Mesenchymal stem cell (in vitro differentiated cells and primary cell): ENCODE results near the gene MX2.

Source experiments
- DNase-seq: peaks from one replicate; pipeline ENCODE4 v3.0.0-alpha.2; 2013
- H2AFZ ChIP-seq: one replicate; pipeline ENCODE4 v1.6.1; 2013; ENCODE audit warnings: low read depth, mild to moderate bottlenecking, control low read depth, inconsistent platforms, low read length, moderate library complexity
- H2AK5ac ChIP-seq: 2 replicates; pipeline ENCODE4 v1.6.1; 2013; ENCODE audit warnings: low read length, moderate library complexity, mild to moderate bottlenecking, inconsistent platforms; ENCODE audit not compliant: severe bottlenecking
- H2BK120ac ChIP-seq: one replicate; pipeline ENCODE4 v1.6.1; 2013; ENCODE audit warnings: low read depth, mild to moderate bottlenecking, inconsistent platforms, low read length, moderate library complexity
- H2BK12ac ChIP-seq, 2 experiments: one replicate each; pipeline ENCODE4 v1.6.1; 2013; ENCODE audit warnings: inconsistent platforms in 2 of 2, low read length in 2 of 2, mild to moderate bottlenecking in 2 of 2, moderate library complexity in 2 of 2, control low read depth in 1 of 2
- H2BK15ac ChIP-seq: one replicate; pipeline ENCODE4 v1.6.1; 2013; ENCODE audit warnings: mild to moderate bottlenecking, low read depth, inconsistent platforms; ENCODE audit not compliant: poor library complexity, severe bottlenecking
- H2BK5ac ChIP-seq: 2 replicates; pipeline ENCODE4 v1.6.1; 2013; ENCODE audit warnings: low read depth, mild to moderate bottlenecking, low read length, control low read depth, inconsistent platforms; ENCODE audit not compliant: poor library complexity, severe bottlenecking
- H3K14ac ChIP-seq, 2 experiments: one replicate each; pipeline ENCODE4 v1.6.1; 2013; ENCODE audit warnings: inconsistent platforms in 2 of 2, low read length in 2 of 2, control low read depth in 1 of 2, mild to moderate bottlenecking in 1 of 2, moderate library complexity in 1 of 2
- H3K18ac ChIP-seq, 2 experiments: one replicate each; pipeline ENCODE4 v1.6.1; 2013; ENCODE audit warnings: inconsistent platforms in 2 of 2, low read length in 2 of 2, control low read depth in 1 of 2, low read depth in 1 of 2, mild to moderate bottlenecking in 1 of 2
- H3K23ac ChIP-seq, 2 experiments: one replicate each; pipeline ENCODE4 v1.6.1; 2013; ENCODE audit warnings: inconsistent platforms in 2 of 2, low read length in 2 of 2, mild to moderate bottlenecking in 2 of 2, moderate library complexity in 2 of 2, control low read depth in 1 of 2
- H3K27ac ChIP-seq: 2 replicates; pipeline ENCODE4 v1.5.1; 2013; ENCODE audit warnings: mild to moderate bottlenecking, moderate library complexity, low read length, control low read depth, inconsistent platforms; ENCODE audit not compliant: poor library complexity, severe bottlenecking
- H3K27me3 ChIP-seq, 2 experiments: 2 replicates each; pipeline versions ENCODE4 v1.6.1 to v1.7.0; 2013; ENCODE audit warnings: low read length in 2 of 2, mild to moderate bottlenecking in 2 of 2, moderate library complexity in 2 of 2, control low read depth in 1 of 2, inconsistent platforms in 1 of 2; ENCODE audit not compliant: control insufficient read depth in 1 of 2, insufficient read depth in 1 of 2
- H3K36me3 ChIP-seq, 2 experiments: 2 replicates each; pipeline versions ENCODE4 v1.6.1 to v1.7.0; 2013; ENCODE audit warnings: low read length in 2 of 2, control low read depth in 1 of 2, inconsistent platforms in 1 of 2, low read depth in 1 of 2, mild to moderate bottlenecking in 1 of 2; ENCODE audit not compliant: insufficient read depth in 2 of 2, control insufficient read depth in 1 of 2
- H3K4ac ChIP-seq, 2 experiments: one replicate each; pipeline ENCODE4 v1.6.1; 2013; ENCODE audit warnings: inconsistent platforms in 2 of 2, low read length in 2 of 2, mild to moderate bottlenecking in 2 of 2, moderate library complexity in 2 of 2, control low read depth in 1 of 2, low read depth in 1 of 2
- H3K4me1 ChIP-seq: 2 replicates; pipeline ENCODE4 v1.6.1; 2013; ENCODE audit warnings: low read depth, low read length, control low read depth; ENCODE audit not compliant: control insufficient read depth, insufficient read depth
- H3K4me2 ChIP-seq: 2 replicates; pipeline ENCODE4 v1.6.1; 2013; ENCODE audit warnings: low read length, mild to moderate bottlenecking, inconsistent platforms; ENCODE audit not compliant: poor library complexity, severe bottlenecking
- H3K4me3 ChIP-seq, 2 experiments: 2 replicates each; pipeline versions ENCODE4 v1.5.1 to v1.7.0; 2013; ENCODE audit warnings: low read length in 2 of 2, mild to moderate bottlenecking in 2 of 2, control low read depth in 1 of 2, low read depth in 1 of 2; ENCODE audit not compliant: insufficient read depth in 1 of 2
- H3K79me1 ChIP-seq: replicated peaks from 2 replicates; pipeline ENCODE4 v1.6.1; 2013; ENCODE audit warnings: mild to moderate bottlenecking, control low read depth, low read length, inconsistent platforms; ENCODE audit not compliant: poor library complexity, severe bottlenecking
- H3K9ac ChIP-seq: 2 replicates; pipeline ENCODE4 v1.7.0; 2013; ENCODE audit warnings: mild to moderate bottlenecking, low read length, moderate library complexity
- H3K9me3 ChIP-seq: 2 replicates; pipeline ENCODE4 v1.7.0; 2013; ENCODE audit warnings: mild to moderate bottlenecking, low read length; ENCODE audit not compliant: control insufficient read depth
- H4K8ac ChIP-seq: one replicate; pipeline ENCODE4 v1.6.1; 2013; ENCODE audit warnings: inconsistent platforms, mild to moderate bottlenecking, low read length, moderate library complexity
- H4K91ac ChIP-seq: one replicate; pipeline ENCODE4 v1.6.1; 2013; ENCODE audit warnings: mild to moderate bottlenecking, low read length, inconsistent platforms
- WGBS: methylation state at CpG from one replicate; pipeline ENCODE4 v1.1.7; 2013; ENCODE audit warnings: mixed read lengths; 5-methylcytosine and 5-hydroxymethylcytosine counted together

The MX2 gene

DNA sequence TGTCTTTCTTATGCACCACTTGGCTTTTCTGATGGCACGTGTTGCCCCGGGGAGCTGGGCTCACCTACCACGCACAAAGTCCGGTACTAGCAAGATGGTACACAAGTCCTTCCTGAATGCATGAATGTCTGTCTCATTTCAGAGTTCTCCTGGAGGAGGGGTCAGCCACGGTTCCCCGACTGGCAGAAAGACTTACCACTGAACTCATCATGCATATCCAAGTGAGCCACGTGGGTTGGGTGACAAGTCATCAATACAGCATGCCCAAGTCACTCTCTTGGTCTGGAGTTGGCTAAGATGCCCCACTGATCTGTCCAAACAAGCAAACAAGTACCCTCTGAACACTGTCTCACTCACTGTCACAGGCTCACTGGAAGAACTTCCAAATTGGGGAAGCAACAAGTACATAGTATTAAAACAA, 35.7 kb downstream of the MX2 start:
- no peak overlapping the region for H3K18ac ChIP-seq
- H2BK12ac ChIP-seq: no peak overlapping the region
- DNase-seq: no peak
- no peaks in the 10 kb centered on the region for H3K4me1 ChIP-seq
- H3K4me3 ChIP-seq: no peak overlapping the region
- WGBS: 83% methylated on average over 7 of the region's 7 CpGs
- peaks cover 0 to 4% of the 10 kb centered on the region in 2 experiments for H3K27me3 ChIP-seq
- no peaks in the 10 kb centered on the region for H3K9me3 ChIP-seq
- peaks cover 0 to 66% of the 10 kb centered on the region in 2 experiments for H3K36me3 ChIP-seq
- peak overlapping the region in 1 of 2 experiments; percentile 1 for H3K14ac ChIP-seq
- no peaks in the 10 kb centered on the region for H3K79me1 ChIP-seq
- no peak overlapping the region for H2AFZ ChIP-seq
- no peak overlapping the region for H2BK15ac ChIP-seq
- H3K9ac ChIP-seq: no peak overlapping the region
- H2BK120ac ChIP-seq: no peak overlapping the region
- H3K4ac ChIP-seq: no peak overlapping the region
- H3K23ac ChIP-seq: no peak overlapping the region
- H2BK5ac ChIP-seq: no peak overlapping the region
- no peak overlapping the region for H3K4me2 ChIP-seq
- no peak overlapping the region for H3K27ac ChIP-seq
- H2AK5ac ChIP-seq: no peak overlapping the region
- no peak overlapping the region for H4K8ac ChIP-seq
- no peak overlapping the region for H4K91ac ChIP-seq

DNA sequence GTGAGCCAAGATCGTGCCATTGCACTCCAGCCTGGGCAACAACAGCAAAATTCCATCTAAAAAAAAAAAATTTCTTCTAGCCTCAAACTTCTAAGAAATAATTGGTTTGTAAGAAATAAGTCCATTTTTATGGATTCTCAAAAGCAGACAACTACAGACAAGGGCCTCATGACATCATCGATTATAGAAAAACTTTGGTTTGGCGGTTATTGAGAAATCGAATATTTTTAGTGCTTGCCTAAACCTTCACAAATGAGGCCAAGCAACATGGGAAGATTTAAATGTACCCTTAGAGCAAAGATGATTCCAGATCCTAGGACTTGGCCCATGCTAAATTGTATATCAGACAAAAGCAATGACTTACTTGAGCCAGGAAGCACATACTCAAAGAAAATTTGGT, 36.4 kb downstream of the MX2 start:
- Histone ChIP-seq H3K18ac (no peak overlapping the region), H2BK5ac (no peak overlapping the region), H4K91ac (no peak overlapping the region), H2AK5ac (no peak overlapping the region), H3K4ac (no peak overlapping the region), H3K27ac (no peak overlapping the region), H3K79me1 (no peaks in the 10 kb centered on the region), H2BK120ac (no peak overlapping the region), H2BK15ac (no peak overlapping the region), H4K8ac (no peak overlapping the region), H3K27me3 (peaks cover 0 to 4% of the 10 kb centered on the region in 2 experiments), H3K4me2 (no peak overlapping the region), H3K4me3 (no peak overlapping the region), H2AFZ (no peak overlapping the region), H3K9ac (no peak overlapping the region), H2BK12ac (no peak overlapping the region), H3K23ac (no peak overlapping the region), H3K4me1 (no peaks in the 10 kb centered on the region), H3K36me3 (peaks cover 0 to 73% of the 10 kb centered on the region in 2 experiments), H3K9me3 (no peaks in the 10 kb centered on the region), H3K14ac (no peak overlapping the region)
- DNase-seq: no peak
- whole genome bisulfite sequencing: 89% methylated on average over 3 of the region's 4 CpGs

DNA sequence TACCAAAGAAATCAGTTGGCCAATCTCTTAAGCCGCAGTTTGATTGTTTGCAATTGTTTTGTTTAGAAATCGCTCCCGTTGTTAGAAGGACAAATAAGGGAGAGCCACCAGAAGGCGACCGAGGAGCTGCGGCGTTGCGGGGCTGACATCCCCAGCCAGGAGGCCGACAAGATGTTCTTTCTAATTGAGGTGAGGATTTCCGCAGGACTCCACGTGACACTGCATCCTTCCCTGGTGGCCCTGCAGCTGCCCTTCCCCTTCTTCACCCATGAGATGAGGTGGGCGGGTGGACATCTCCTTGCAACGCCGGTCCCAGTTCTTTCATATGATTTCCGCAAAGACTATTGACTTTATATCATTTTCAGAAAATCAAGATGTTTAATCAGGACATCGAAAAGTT, 37.0 kb downstream of the MX2 start:
- Histone ChIP-seq H3K23ac (no peak overlapping the region), H4K91ac (no peak overlapping the region), H3K14ac (no peak overlapping the region), H3K36me3 (peaks cover 0 to 79% of the 10 kb centered on the region in 2 experiments), H3K4me3 (no peak overlapping the region), H3K4me1 (no peaks in the 10 kb centered on the region), H3K27me3 (peaks cover 0 to 4% of the 10 kb centered on the region in 2 experiments), H3K79me1 (no peaks in the 10 kb centered on the region), H2BK12ac (no peak overlapping the region), H3K4ac (no peak overlapping the region), H3K27ac (no peak overlapping the region), H2BK5ac (no peak overlapping the region), H2AK5ac (no peak overlapping the region), H2AFZ (no peak overlapping the region), H3K9ac (no peak overlapping the region), H3K9me3 (no peaks in the 10 kb centered on the region), H3K4me2 (no peak overlapping the region), H2BK120ac (no peak overlapping the region), H4K8ac (no peak overlapping the region), H3K18ac (no peak overlapping the region), H2BK15ac (no peak overlapping the region)
- DNase-seq: no peak
- WGBS: 88% methylated on average over 12 of the region's 16 CpGs

DNA sequence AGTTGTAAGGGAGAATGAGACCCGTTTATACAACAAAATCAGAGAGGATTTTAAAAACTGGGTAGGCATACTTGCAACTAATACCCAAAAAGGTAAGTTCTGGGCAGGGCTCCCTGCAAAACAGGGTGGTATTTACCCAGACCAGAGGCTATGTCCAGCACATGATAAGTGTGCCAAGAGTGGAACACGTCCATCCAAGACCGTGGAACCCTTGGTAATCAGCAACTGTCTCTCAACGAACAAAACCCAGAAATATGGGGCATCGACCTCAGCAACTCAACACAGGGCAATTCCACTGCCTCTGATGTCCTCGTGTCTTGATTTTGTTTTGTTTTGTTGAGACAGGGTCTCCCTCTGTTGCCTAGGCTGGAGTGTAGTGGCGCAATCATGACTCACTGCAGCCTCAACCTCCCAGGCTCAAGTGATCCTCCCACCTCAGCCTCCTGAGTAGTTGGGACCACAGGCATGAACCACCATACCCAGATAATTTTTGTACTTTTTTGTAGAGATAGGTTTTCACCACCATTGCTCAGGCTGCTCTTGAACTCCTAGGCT, 37.5 kb downstream of the MX2 start:
- Histone ChIP-seq H3K4ac (no peak overlapping the region), H2BK12ac (no peak overlapping the region), H3K18ac (no peak overlapping the region), H3K14ac (no peak overlapping the region), H3K27me3 (peaks cover 0 to 4% of the 10 kb centered on the region in 2 experiments), H3K4me1 (no peaks in the 10 kb centered on the region), H3K9me3 (no peaks in the 10 kb centered on the region), H3K4me3 (no peak overlapping the region), H2BK5ac (no peak overlapping the region), H4K91ac (no peak overlapping the region), H3K27ac (no peak overlapping the region), H3K79me1 (no peaks in the 10 kb centered on the region), H2BK120ac (no peak overlapping the region), H3K23ac (no peak overlapping the region), H3K36me3 (peaks cover 0 to 84% of the 10 kb centered on the region in 2 experiments), H3K9ac (no peak overlapping the region), H2AFZ (no peak overlapping the region), H2BK15ac (no peak overlapping the region), H4K8ac (no peak overlapping the region), H3K4me2 (no peak overlapping the region), H2AK5ac (no peak overlapping the region)
- 81% methylated on average over 6 of the region's 7 CpGs for WGBS
- no peak for DNase-seq
